HG02759 (cell line): Measurements from ENCODE around the gene FMNL2.
A peak's percentile ranks its signal among the peaks of the same experiment; 100 is the strongest.
"Not testable (repeated sequence)": the region's sequence is repeated elsewhere in the genome, so short reads cannot be mapped to it uniquely, and the experiment has no call there.

ENCODE experiments used
- ATAC-seq: cut with Tn5 transposase; IDR thresholded peaks from one replicate; pipeline ENCODE4 v1.9.1; 2021; ENCODE audit warnings: mild to moderate bottlenecking, moderate library complexity; ENCODE audit not compliant: unreplicated experiment

FMNL2 gene

GRCh38 chr2:152372438-152372984 is 37.5 kb downstream of the FMNL2 start:
- ATAC-seq = no peak

GRCh38 chr2:152375174-152375573 is 40.2 kb downstream of the FMNL2 start:
- no peak for ATAC-seq

DNA sequence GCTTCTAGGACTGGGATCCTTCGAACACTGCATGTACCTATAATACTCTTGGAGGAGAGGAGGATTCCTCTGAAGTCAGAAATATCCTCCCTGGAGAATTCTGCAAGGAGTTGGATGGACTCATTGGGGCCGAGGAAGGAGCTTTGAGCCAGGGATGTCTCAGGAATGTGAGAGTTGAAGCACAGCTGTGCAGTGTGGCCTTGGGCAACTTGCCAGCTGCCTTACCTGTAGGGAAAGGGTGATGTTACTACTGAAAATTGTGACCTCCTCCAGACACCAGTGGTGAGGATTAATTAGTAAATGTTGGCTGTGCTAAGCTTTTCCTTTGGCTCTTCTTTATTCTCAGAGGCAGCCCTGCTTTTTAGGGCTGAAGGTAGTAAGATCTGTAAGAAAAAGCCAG is 41.4 kb downstream of the FMNL2 start:
- no peak for ATAC-seq

- no peak for ATAC-seq
These were observed 42.0 kb downstream of the FMNL2 start for GRCh38 chr2:152376968-152377367.

DNA sequence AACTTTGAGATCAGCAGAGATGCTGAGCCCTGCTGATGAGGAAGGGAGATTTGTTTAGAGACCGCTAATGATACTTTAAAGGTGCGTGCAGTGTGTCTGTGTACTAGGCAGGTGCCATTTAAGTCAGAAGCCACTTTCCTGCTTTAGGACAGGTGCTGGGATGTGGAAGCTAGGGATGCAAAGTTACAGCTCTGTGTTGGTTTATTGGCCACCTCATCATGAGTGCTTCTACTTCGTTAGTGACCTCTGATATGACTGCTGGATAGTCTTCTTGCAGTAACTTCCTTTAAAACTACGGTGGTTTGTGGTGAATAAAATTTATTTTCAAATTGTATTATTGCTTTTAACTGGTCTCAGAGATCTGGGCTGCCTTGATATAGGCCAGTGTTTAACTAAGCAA is 44.1 kb downstream of the FMNL2 start:
- no peak for ATAC-seq

- ATAC-seq = no peak
These were observed 45.5 kb downstream of the FMNL2 start for GRCh38 chr2:152380261-152381055.

DNA sequence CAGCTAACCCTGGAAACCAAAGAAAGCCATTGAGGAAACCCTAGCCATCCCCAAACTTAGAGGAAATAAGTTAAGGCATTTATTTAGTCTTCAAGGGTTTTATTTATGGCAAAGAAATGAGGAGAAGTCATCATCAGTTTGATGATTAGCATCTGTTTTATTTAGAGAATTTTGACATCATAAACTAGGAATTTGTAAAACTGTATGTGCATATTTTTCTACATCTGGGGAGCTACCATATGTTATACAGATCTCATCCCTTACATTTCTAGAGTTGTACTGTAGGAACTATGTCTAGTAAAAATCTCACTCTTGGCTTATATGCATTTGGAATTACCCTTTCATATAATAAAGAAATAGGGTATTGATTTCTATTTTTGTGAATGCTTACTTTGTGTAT is 48.7 kb downstream of the FMNL2 start:
- ATAC-seq = no peak

DNA sequence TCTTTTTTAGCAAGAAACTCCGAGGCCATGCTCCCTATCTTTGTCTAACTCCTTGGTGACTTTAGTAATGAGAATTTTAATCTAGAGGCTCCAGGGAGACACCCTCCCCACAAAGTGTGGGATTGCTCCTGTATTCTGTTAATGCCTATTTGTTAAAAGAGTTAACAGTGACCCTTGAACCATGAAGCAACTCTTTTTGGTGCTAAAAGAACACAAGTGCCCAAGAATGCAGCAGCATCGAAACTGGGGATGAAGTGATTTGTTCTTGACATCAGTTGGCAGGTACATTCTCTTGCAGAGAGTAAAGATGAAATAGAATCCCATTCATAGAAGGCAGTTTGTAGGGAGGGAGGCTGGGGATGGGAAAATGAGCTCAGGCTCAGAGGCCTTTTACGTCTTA is 50.0 kb downstream of the FMNL2 start:
- no peak for ATAC-seq

DNA sequence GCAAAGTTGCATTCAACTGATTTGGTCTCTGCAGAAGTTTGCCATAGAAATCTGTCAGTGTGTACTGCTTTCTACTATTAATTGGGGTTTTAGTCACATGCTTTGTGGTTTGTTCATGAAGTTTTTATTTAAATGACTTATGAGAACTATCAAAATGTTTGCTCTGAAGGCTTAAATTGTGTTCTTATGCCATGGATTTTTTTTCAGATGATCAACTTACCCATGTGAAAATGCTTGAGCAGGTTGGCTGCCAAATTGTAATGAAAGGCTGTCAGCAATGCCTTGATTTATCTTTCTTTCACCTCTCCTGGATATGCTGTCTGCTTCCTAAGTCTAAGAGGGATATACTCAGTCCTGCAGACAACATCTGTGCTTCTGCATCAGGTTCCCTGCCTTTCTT is 50.7 kb downstream of the FMNL2 start:
- ATAC-seq = no peak

GRCh38 chr2:152386266-152386665 is 51.3 kb downstream of the FMNL2 start:
- peak; percentile 68 for ATAC-seq

DNA sequence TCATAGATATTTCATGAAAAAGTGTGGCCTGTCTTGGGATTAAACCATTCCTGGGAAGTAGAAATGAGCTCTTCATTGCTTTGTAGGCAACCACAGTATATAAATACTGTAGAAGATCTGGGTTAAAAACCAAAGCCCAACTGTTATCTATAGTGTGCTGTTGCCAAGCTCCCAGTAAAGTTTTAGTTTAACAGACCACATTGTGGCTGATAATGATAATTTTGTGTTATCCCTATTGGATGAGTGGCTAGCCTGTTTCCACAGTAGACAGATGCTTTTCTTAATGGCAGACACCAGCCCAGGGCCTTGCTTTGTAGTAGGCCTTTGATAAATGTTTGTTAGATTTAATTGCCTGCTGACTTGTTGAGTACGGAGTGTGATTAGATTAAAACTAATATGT is 52.1 kb downstream of the FMNL2 start:
- no peak for ATAC-seq

- not testable (repeated sequence) for ATAC-seq
These were observed 53.3 kb downstream of the FMNL2 start for GRCh38 chr2:152388269-152388668.

- no peak for ATAC-seq
These were observed 54.5 kb downstream of the FMNL2 start for GRCh38 chr2:152389483-152389882.

DNA sequence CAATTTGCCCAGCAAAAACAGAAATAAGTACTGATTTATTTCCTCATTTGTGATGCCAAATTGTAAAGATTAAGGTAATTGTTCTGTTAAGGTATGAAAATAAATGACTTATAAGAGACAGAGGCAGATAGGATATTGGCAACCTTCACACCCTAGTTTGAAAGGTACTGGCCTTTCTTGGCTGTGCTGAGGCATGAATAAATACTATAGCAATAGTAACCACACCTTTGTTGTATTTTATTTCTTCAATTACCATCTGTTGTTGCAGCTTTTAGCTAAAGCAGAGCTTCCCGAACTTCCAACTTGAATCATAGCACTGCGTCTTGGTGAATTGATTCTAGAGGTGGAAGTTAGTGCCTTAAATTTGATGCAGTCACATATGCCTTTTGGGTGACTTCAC is 55.9 kb downstream of the FMNL2 start:
- no peak for ATAC-seq

DNA sequence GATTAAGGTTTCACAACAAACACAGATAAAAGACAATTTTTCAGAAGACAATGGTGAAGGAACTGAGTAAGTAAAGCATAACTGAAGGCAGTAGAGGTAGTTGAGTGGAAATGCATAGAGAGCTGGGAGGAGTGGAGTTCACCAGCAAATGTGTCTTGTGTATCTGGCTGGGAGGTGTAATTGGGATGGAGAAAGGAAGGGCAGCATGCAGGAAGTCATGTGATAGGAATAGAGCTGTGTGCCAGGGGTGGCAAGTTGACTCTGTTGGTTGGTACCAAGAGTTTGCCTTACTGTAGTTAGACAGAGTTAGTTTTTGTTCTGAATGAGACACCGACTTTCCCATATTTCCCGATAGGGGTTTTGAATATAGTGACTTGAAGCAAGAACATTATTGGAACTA is 56.3 kb downstream of the FMNL2 start:
- no peak for ATAC-seq

- ATAC-seq = no peak
These were observed 58.4 kb downstream of the FMNL2 start for GRCh38 chr2:152393377-152393776.

DNA sequence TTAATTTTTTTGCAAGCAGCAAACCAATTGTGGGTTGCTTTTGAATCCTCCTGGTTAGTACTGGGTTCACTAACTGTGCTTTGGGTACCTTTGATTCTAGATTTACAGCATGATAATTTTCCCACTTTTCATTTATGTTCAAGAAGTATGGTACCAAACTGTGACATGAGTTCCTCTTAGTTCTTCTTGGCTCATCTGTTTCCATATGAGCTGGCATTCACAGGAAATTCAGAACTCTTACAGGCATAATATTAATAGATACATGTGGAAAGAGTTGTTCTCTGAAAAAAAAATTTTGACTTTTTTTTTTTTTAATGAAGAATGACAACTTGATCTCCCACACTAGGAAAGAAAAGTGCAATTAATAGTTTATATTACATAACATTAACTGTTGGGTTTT is 59.4 kb downstream of the FMNL2 start:
- ATAC-seq = no peak

GRCh38 chr2:152395103-152395502 is 60.1 kb downstream of the FMNL2 start:
- no peak for ATAC-seq

GRCh38 chr2:152395572-152395971 is 60.6 kb downstream of the FMNL2 start:
- ATAC-seq = no peak

DNA sequence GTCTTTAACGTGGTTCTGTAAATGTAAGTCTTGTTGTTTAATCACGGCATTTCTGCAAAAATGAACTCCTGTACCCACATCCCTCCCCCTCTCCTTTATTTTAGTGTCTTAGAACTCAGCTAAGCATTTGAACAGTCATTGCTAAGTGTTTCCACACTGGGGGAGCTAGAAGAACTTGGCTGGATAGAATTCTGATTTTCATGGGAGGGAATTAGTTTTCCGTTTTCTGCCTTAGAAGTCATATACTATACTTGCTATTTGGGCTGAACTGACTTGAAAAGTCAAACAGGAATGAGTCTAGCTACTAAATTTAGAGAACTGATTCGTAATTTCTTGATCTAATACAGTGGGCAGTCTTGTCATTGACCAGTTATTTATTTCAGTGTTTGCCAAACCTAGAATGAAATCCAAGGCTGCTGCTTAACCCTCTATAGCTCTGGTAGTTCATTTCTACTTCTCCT is 61.1 kb downstream of the FMNL2 start:
- no peak for ATAC-seq

- ATAC-seq = no peak
These were observed 61.8 kb downstream of the FMNL2 start for GRCh38 chr2:152396763-152397162.

DNA sequence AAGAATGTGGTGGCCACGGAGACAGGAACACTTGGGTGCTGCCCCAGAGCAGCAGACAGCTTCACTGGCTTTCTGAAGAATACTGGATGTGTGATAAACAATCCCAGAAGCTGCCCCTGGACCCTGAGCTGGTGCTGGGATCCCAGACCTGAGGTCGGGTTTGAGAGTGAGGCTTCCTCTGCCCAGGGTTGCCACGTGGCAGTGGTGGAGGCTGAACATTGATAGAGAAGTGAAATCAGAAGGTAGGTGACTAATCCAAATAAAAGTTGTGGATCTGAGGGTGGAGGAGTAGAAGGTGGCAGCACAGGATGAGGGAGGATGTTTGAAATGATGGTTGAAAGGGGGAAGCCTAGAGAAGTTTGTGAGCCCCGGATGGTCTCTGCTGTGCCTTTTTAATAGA is 64.0 kb downstream of the FMNL2 start:
- no peak for ATAC-seq
